GM21447 (cell line): ENCODE measurements around the gene DPP7.
"Not testable (repeated sequence)": the region's sequence is repeated elsewhere in the genome, so short reads cannot be mapped to it uniquely, and the experiment has no call there.

Experiments used
- ATAC-seq: cut with Tn5 transposase; IDR thresholded peaks from one replicate; pipeline ENCODE4 v1.9.1; 2021; ENCODE audit not compliant: unreplicated experiment

DPP7 gene

GRCh38 chr9:137130176-137130755, 15.7 kb upstream of the DPP7 start:
- peak; percentile 5 for ATAC-seq

GRCh38 chr9:137129456-137130175, 15.1 kb upstream of the DPP7 start:
- ATAC-seq: peak; percentile 69

- peak; percentile 3 for ATAC-seq
Observed at GRCh38 chr9:137128862-137129455, 14.4 kb upstream of the DPP7 start.

GRCh38 chr9:137128158-137128861, 13.8 kb upstream of the DPP7 start:
- no peak for ATAC-seq

GRCh38 chr9:137127301-137128157, 13.0 kb upstream of the DPP7 start:
- no peak for ATAC-seq

GRCh38 chr9:137126786-137127185, 12.3 kb upstream of the DPP7 start:
- no peak for ATAC-seq

- ATAC-seq: not testable (repeated sequence)
Observed at GRCh38 chr9:137123952-137124462, 9.5 kb upstream of the DPP7 start.

GRCh38 chr9:137123468-137123837, 8.9 kb upstream of the DPP7 start:
- peak; percentile 54 for ATAC-seq

GRCh38 chr9:137122796-137123467, 8.4 kb upstream of the DPP7 start:
- ATAC-seq: not testable (repeated sequence)

GRCh38 chr9:137121927-137122795, 7.6 kb upstream of the DPP7 start:
- ATAC-seq: not testable (repeated sequence)

GRCh38 chr9:137118092-137118603, 3.6 kb upstream of the DPP7 start:
- ATAC-seq: not testable (repeated sequence)

GRCh38 chr9:137117269-137117731, 2.8 kb upstream of the DPP7 start:
- no peak for ATAC-seq

GRCh38 chr9:137116728-137117127, 2.2 kb upstream of the DPP7 start:
- ATAC-seq: no peak

- ATAC-seq: no peak
Observed at GRCh38 chr9:137116027-137116507, 1.5 kb upstream of the DPP7 start.

- ATAC-seq: no peak
Observed at GRCh38 chr9:137115394-137116026, 977 bp upstream of the DPP7 start.

- ATAC-seq: no peak
Observed at GRCh38 chr9:137114220-137114612, 317 bp downstream of the DPP7 start.

GRCh38 chr9:137113385-137114159, 961 bp downstream of the DPP7 start:
- no peak for ATAC-seq
